HG02884 (cell line): Measurements from ENCODE around the gene DUS3L.
"Not testable (repeated sequence)": the region's sequence is repeated elsewhere in the genome, so short reads cannot be mapped to it uniquely, and the experiment has no call there.

Experiments used
- ATAC-seq: cut with Tn5 transposase; IDR thresholded peaks from one replicate; pipeline ENCODE4 v1.9.1; 2021; ENCODE audit warnings: mild to moderate bottlenecking, moderate library complexity; ENCODE audit not compliant: unreplicated experiment

DUS3L gene

GRCh38 chr19:5775668-5776309 lies 15.2 kb downstream of the DUS3L start:
- ATAC-seq = no peak

GRCh38 chr19:5774921-5775320 lies 16.0 kb downstream of the DUS3L start:
- no peak for ATAC-seq

GRCh38 chr19:5773276-5773675 lies 17.7 kb downstream of the DUS3L start:
- ATAC-seq = no peak

GRCh38 chr19:5772416-5772815 lies 18.5 kb downstream of the DUS3L start:
- ATAC-seq = no peak

GRCh38 chr19:5767949-5768348 lies 23.0 kb downstream of the DUS3L start:
- ATAC-seq = no peak

- no peak for ATAC-seq
Measured at GRCh38 chr19:5765220-5765619, 25.7 kb downstream of the DUS3L start.

- ATAC-seq = no peak
Measured at GRCh38 chr19:5762608-5763217, 28.2 kb downstream of the DUS3L start.

- ATAC-seq = no peak
Measured at GRCh38 chr19:5753743-5754142, 37.2 kb downstream of the DUS3L start.

- ATAC-seq = no peak
Measured at GRCh38 chr19:5751709-5752108, 39.3 kb downstream of the DUS3L start.

GRCh38 chr19:5749505-5749904 lies 41.5 kb downstream of the DUS3L start:
- no peak for ATAC-seq

GRCh38 chr19:5748920-5749319 lies 42.0 kb downstream of the DUS3L start:
- not testable (repeated sequence) for ATAC-seq

GRCh38 chr19:5744999-5745398 lies 46.0 kb downstream of the DUS3L start:
- ATAC-seq = not testable (repeated sequence)

- no peak for ATAC-seq
Measured at GRCh38 chr19:5743630-5744029, 47.3 kb downstream of the DUS3L start.

- ATAC-seq = no peak
Measured at GRCh38 chr19:5742051-5742450, 48.9 kb downstream of the DUS3L start.

GRCh38 chr19:5738423-5738822 lies 52.5 kb downstream of the DUS3L start:
- no peak for ATAC-seq
